ENCODE measurements around the gene ZGLP1.

Gene ZGLP1

GRCh38 chr19:10309423-10309822 is at the start of gene ZGLP1:
Gene ZGLP1, minus strand, starts transcription at chr19:10309815.
- ChIA-PET POLR2A (ENCODE audit: low non-redundant PET) (no interaction called here), CTCF (no interaction called here)

GRCh38 chr19:10356431-10356830 is 46.8 kb upstream of the ZGLP1 start:
- no peak for TF ChIP-seq CTCF (conservative IDR thresholded peaks at IDR 0.05; ENCODE audit: low read depth)
- peak overlapping the region; percentile 8 for H3K27ac ChIP-seq
- CTCF ChIA-PET = no interaction called here
- POLR2A ChIA-PET (ENCODE audit: low non-redundant PET) = no interaction called here
- no peak for DNase-seq (ENCODE audit: low spot score)

More at GRCh38 chr19:10309423-10309822, at the start of gene ZGLP1:
- no peak for TF ChIP-seq CTCF (conservative IDR thresholded peaks at IDR 0.05; ENCODE audit: low read depth)
- peak within 1 kb of the TSS; percentile 19 for H3K27ac ChIP-seq
- DNase-seq (ENCODE audit: low spot score) = no peak

- POLR2A ChIA-PET (ENCODE audit: low non-redundant PET) = no interaction called here
- no peak overlapping the region for H3K27ac ChIP-seq
- CTCF ChIA-PET = no interaction called here
- no peak for TF ChIP-seq CTCF (conservative IDR thresholded peaks at IDR 0.05; ENCODE audit: low read depth)
- peak; percentile 45 for DNase-seq (ENCODE audit: low spot score)
Measured at GRCh38 chr19:10353793-10354391, 44.3 kb upstream of the ZGLP1 start.

GRCh38 chr19:10352764-10353671 is 43.4 kb upstream of the ZGLP1 start:
- ChIA-PET CTCF (no interaction called here), POLR2A (ENCODE audit: low non-redundant PET) (no interaction called here)
- H3K27ac ChIP-seq = no peak overlapping the region
- TF ChIP-seq CTCF (conservative IDR thresholded peaks at IDR 0.05; ENCODE audit: low read depth) = no peak
- DNase-seq (ENCODE audit: low spot score) = no peak

GRCh38 chr19:10346509-10346908 is 36.9 kb upstream of the ZGLP1 start:
- ChIA-PET CTCF (no interaction called here), POLR2A (ENCODE audit: low non-redundant PET) (no interaction called here)
- no peak overlapping the region for H3K27ac ChIP-seq
- TF ChIP-seq CTCF (conservative IDR thresholded peaks at IDR 0.05; ENCODE audit: low read depth) = no peak
- no peak for DNase-seq (ENCODE audit: low spot score)

- ChIA-PET POLR2A (ENCODE audit: low non-redundant PET) (no interaction called here), CTCF (interaction anchor here (0.7 kb wide), 1 partner anchor 77 kb away, joined by 3 read pairs; no protein-coding TSS in a partner anchor)
- no peak for DNase-seq (ENCODE audit: low spot score)
- no peak overlapping the region for H3K27ac ChIP-seq
- no peak for TF ChIP-seq CTCF (conservative IDR thresholded peaks at IDR 0.05; ENCODE audit: low read depth)
Measured at GRCh38 chr19:10344780-10345179, 35.2 kb upstream of the ZGLP1 start.

All from RWPE1 (cell line).